A172 (cell line): ENCODE measurements around the gene ANGPTL2. TPM values are rescaled to one million over a fixed set of nuclear protein-coding genes. Genes with fewer than 3 reads are reported as not detected.

ENCODE experiments used
- DNase-seq: peaks from one replicate; pipeline ENCODE4 v3.0.0-alpha.2; 2015; ENCODE audit warnings: low spot score
- total RNA-seq: library from RNA; depleted of rRNA; stranded (reverse); fragments of >200 nt; shearing (Covaris generic); gene quantifications from 2 replicates; pipeline ENCODE4 v1.2.3, GENCODE V29; 2014

Gene ANGPTL2
- total RNA-seq, 1 experiment from 2014 or later, result 0.43 TPM

DNA sequence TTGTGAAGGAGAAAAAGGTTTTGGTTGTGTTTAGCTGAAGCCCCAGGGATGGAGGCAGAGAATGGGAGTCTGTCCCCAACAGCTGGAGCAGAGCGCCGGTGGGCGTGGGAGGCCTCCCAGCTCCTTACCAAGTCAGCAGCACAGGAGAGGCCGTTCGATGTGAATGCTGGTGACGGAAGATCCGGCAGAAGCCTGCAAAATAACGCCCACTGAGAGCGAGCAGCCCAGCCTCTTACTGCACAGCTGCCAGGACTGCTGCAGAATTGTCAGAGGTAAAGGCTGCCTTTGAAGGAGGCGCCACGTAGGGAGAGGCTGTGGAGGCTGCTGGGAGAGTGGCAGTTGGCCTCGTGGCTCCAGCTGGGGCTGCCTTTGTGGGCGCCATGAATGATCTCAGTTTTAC, 26.2 kb downstream of the ANGPTL2 start:
- DNase-seq, result no peak

DNA sequence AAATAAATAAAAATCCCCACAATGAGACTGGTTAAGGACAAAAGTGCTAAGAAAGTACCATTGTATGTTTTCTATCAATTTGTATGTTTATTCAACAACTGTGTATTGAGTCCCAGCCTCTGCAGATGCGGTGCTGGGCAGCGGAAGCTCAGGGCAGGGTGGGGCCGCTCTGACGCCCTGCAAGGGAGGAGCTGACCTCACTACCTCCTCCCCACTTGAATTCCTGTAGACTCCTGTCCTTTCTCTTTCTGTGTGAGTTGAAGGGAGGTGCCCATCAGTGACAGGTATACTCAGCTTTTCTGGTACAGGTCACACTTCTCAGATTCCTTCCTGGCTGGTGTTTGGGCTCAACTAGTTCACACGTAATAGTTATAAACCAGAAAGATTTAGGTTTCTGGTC, 27.0 kb downstream of the ANGPTL2 start:
- DNase-seq, result no peak

DNA sequence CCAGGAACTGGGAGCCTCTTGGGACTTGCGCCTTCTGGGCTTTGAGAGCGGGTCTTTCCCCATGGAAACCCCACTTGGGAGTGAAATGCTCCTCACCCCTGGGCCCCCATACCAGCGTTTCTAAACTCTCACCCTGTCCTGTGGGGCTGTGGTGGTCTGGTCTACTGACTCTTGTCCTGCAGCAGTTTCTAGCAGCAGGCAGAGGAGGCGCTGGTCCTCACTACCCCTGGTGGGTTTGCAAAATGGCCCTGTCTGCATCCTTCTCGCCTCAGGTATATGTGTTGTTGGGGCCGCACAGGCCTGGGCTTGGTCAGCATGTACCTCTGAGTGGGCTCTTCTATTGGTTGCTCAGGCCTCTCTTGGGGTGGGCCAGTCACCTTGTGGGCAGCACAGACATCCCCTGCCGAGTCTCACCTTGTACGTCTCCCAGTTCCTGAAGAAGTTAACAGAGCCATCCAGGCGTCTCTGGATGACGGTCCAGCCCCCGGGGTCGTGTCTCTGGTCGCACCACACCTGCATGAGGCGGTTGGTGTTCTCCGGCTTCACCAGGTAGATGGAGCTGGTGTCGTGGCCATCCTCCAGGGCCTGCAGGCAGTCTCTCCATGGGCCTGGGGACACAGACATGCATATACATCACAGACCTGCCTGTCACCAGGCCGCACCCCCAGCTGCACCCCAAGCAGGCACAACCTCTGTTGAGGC, 29.0 kb downstream of the ANGPTL2 start:
- no peak for DNase-seq

DNA sequence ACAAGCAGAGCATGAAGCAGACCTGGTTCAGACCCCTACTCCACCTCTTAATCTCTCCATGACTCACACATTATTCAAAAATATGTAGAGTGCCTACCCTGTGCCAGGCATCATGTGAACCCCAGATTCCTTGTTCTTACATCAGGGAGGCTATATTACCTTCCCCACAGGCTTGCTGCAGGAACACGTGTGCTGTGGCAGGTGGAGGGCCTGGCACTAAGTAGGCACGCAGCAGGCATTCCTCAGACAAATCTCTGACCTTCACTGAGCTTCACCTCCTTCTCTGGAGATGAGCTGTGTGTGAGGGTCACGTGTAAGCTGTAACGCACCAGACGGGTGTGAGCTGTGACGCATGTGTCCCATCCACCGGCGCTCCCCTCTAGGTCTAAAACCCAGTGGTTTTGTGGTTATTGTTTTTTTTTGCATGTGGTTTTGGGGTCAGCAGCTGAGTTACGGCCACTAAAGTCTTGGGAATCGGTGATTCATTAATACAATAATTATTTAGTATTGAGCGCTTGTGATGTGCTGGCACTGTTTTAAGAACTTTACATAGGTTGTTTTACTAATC, 30.3 kb downstream of the ANGPTL2 start:
- no peak for DNase-seq

DNA sequence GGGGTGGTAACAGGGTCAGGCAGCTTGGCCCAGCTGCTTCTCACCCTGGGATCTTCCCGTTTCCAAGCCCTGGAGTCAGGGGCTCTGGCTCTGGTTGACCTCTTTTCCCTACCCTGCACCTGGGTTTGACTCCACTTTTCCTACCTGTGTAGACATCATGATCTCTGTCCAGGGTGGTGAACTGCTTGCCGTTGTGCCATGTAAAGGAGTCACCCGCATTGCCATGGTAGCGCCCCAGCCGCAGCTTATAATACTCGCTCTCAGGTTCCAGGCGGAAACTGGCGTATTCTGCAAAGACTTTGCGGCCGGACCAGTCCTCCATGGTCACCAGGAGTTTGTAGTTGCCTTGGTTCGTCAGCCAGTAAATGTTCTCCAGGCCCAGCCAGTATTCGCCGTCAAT, 30.9 kb downstream of the ANGPTL2 start:
- DNase-seq, result no peak

DNA sequence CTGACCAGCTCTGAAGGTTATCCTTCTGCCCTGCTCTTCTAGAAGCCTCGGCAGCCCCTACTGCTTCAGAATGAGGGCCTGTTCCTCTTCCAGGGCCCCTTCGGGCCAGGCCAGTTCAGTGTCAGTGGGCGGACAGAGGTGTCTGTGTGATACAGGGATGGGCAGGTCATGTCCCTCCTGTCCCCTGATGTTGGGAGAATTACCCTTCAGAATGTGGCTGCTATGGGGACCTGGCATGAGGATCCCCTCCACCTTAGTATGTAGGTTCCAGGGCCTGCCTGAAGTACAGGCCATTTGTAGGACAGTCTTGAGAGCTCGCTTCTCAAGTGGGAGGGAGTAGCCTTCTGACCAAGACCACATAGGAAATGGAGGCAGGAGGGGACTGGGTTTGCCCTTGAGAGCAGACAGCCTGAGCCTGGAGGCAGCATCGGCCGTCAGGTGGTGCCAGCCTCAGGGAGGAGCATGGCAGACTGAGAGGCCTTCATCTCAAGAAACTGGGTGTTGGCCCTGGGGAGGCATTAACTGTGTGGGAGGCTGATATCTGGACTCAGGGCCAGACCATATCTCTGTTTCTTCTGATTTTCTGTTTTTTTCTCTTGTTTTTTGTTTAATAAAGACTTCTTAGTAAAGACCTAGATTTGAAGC, 32.0 kb downstream of the ANGPTL2 start:
- DNase-seq, result no peak

DNA sequence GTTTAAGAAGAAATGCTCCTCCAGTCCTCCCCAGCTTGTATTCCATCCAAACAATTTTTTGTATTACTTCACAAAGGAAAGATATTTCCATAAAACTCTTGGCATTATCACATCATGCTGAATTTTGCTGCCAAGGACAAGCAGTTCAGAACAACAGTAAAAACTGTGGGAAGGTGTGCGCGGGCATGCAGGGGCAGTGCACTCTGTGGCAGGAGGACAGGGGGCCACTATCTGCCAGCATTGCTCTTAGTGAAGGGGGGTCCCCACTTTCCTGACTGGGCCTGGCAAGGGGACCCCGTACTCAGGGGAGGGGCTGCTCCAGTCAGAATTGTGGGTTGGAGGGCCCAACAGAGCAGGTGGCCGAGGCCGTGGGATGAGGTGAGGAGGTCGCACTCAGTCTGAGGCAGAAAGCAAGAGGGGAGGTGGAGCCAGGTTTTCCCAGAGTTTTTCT, 32.8 kb downstream of the ANGPTL2 start:
- DNase-seq, result no peak

DNA sequence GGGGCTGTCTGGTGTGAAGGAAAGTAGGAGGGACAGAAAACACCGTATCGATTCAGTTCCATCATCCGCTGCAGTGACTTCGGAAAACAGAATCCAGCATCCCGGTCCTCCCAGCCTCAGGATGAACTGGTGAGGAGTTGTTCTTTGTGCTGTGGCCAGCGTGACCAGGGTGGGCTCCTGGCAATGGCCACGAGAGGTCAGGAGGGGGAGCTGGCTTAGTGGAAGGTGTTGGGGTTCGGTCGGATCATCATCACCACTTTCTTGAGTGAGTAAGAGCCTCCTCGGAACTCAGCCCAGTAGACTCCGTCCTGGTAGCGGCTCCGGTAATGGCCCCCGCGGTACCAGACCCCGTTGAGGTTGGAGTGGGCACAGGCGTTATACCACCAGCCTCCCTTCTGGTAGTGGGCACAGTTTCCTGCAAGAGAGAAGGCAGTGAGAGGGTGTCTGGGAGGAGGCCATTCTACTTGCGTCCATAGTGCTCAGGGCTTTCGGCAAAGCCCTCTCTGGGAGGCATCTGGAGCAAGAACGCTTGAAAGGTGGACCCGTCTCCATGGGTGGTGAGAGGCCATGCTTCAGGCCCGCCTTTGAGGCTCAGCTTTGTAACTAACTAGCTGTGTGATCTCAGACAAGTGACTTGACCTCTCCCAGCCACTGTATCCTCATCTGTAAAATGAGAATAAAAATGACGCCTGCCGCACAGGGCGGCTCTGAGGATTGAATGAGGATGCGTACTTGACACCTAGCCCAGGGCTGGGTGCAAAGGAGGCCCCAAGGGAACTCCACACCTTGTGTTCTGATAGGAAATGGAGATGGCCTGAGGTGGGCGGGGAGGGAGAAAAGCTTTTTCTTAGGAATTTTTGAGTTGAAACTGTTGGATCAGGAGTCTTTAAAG, 33.5 kb downstream of the ANGPTL2 start:
- no peak for DNase-seq

DNA sequence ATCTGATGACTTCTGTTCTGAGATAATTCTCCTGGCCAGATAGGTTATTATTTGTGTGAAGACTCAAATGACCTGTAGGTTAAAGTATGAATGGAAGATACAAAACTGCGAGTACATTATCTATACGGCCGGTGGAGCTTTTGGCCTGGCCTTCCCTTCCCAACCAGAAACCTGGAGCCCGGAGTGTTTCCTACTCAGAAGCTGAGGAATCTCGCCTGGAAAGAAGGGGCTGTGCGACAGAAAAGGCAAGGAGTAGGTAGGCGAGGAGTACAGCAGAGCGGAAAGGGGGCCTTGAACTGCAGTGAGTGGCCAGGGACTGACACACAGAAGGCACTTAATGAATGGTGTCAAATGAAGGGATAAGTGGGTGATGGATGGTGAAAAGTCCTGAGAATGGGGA, 34.6 kb downstream of the ANGPTL2 start:
- DNase-seq, result no peak

DNA sequence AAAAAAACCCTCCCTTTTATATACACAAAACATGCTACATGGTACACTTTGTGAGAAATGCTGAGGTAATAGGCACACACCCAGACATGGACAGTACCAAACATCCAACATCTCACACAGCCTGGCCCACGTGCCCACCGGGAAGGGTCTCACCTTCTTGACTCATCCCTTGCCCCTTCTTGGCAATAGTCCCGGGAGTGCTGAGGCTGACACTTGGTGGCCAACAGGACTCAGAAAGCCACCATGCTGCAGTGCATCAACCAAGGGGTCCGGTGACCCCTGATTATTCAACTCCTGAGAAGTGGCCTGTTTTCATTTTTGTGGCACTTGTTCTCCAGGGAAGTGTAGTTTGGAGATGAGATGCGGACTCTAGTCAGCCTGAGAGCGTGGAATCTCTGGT, 35.0 kb downstream of the ANGPTL2 start:
- no peak for DNase-seq

DNA sequence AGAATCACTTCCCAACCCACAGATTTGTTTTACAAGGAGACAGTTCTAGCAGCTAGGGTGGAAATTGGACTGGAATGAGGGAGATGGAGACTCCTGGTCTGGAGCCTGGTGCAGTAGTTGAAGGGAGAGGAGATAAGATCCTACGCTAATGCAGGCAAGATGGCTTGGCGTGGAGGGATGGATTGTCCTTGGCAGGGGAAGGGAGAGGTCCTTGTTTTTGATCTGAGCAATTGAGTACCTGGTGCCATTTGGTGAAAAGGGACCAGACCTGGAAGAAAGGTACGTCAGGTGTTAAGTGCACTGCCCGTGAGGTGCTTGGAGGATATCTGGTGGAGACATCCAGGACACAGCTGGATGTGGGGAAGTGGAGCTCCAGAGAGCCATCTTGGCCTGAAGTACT, 35.7 kb downstream of the ANGPTL2 start:
- DNase-seq, result no peak

DNA sequence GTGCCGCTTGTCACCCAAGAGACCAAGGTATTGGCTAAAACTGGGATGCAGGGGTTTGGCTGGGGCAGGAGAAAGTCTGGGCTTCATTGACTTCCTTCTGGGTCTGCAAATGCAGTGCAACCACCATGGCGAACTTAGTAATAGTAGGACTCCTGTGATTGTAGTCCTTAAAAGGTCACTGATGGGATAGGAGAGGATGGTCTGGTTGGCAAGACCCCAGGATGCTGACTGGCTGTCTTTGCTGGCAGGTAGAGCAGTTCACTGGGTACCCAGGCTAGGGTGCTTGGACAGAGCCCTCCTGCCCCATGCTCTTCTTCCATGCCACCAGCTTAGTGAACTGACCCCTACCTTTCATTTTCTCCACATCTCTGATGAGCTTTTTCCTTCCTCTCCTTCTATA, 37.2 kb downstream of the ANGPTL2 start:
- no peak for DNase-seq

DNA sequence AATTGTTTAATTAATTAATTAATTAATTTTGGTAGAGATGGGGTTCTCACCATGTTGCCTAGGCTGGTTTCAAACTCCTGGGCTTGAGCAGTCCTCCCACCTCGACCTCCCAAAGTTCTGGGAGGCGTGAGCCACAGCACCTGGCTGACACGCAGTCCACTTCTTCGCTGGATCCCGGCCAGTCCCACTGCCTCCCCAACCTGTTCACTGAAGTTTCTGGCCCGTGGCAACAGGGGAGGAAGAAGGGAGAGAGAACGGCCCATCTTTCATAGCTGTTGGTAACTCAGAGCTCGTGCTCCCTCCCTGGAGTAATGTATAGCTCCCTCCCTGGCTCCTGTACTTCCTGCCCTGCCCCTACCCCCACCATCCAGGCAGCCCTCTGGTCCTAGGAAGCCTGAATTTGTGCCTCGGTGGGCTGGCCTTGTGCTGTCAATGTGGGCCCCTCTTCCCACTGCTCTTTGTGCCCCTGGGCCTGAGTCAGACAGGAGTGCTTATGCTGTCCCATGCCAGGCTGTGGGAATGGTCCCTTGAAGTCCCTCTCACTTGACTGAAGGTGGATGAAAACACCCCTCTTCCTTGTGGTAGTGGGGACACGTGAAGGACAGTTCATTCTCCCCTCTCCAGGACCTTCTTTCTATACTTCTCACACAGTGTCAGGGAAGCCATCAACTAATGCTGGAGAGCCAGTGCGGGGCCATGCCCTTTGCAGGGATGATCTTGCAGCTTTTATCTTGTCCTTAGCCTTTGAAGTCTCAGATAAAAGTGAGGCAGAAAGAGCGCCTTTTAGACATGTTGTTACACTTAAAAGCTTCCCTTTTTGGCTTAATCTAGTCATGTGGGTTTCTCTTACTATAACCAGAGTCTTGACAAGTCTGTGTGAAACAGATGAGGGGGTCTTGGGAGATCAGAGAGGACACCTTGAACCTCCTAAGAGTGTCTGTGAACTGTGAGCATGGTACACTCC, 38.1 kb downstream of the ANGPTL2 start:
- no peak for DNase-seq

DNA sequence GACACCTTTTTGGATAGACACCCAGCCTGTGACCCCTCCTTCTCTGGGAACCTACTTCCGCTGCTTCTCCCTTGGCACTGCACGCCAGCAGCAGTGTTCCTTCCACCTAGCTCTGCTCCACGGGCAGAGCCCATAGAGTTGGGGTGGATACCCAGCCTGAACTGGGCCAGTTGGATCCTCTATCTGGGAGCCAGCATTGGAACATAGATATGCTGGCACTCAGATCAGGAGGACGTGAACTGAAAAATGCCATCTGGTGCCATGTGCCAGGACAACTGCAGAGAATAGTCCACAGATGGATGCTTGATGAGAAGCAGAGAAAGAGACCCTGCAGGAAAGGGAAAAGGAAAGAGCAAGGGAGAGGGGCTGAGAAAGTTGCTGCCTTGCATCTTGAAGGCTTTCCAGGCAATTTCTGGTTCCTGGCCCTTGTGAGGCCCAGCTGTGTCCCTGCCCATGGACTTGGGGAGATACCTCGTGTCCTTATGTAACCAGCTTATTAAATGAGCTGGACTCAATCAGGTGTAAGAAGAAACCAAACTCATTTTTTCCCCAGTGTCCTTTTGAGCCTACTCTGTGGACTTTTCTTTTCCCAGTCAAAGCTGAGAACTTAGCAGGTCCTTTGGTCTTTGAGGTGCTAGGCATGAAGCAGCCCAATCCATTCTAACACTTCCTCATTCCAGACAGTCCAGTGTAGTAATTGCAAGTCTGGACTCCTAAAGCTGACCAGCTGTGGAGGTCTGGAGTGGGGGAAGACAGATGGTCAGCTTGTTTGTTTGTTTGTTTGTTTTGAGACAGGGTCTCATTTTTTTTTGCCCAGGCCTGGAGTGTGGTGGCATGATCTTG, 39.1 kb downstream of the ANGPTL2 start:
- DNase-seq, result no peak

DNA sequence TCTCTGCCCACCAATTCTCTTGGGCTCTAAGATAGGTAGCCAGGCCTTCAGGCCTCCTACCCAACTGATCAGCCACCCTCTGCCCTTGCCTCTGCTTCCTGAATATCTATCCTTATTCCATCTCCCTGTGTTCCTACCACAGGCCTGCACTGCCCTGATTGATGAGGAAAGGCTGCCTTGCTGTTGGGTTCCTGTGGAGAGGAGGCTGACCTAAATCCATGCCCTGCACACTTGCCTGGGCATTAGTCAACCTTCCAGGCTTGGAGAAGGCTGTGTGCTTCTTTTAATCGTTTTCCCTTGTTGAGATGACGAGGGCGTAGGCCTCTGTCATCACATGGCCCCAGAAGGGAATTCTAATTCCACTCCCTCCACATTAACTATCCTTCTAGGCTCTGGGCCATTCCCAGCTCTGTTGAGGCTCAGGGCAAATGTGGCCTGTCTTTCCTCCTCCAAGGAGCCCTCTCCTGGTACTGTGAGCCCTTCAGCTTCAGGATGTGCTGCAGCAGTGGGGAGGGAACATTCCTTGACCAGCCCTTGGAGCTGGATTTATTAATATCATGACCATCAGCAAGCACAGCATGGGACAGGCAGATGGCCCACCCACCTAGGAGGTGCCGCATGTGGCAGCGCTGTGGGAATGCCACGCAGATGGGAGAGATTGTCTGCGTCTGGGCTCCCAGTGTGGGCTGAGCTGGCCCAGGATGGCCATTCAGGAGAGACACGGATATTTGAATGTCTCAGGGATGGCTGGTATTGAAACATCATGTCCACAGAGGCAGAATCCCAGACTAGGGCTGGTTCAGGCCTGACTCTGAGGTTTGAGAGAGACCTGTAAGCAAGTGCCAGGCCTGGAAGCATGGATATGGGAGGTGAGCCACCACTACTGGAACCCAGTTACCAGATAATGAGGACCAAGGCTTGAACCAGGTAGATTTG, 40.9 kb downstream of the ANGPTL2 start:
- no peak for DNase-seq

DNA sequence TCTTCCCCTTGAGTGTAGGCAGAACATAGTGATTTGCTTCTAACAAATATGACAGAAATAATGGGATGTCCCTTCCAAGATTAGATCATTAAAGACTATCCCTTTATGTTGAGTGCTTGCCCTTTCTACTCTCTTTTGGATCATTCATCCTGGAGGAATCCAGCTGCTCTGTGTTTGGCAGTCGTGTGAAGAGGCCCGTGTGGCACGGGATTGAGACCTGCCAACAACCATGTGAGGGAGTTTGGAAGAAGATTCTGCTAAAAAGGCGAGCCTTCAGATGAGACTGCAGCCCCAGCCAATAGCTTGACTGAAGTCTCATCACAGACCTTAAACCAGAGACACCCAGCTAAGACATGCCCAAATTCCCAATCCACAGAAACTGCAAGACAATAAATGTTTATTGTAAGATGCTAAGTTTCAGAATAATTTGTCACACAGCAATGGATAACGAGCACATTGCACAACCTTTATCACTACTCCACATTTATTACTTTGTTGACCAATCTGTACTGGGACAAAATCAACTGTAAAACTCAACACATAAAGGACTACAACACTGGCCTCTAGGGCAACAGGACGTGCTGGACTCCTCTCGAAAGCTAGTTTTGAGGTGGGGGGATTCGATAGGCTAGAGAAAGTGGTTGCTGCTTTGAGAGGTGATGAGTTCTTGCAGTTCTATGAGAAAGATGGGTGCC, 42.8 kb downstream of the ANGPTL2 start:
- no peak for DNase-seq

DNA sequence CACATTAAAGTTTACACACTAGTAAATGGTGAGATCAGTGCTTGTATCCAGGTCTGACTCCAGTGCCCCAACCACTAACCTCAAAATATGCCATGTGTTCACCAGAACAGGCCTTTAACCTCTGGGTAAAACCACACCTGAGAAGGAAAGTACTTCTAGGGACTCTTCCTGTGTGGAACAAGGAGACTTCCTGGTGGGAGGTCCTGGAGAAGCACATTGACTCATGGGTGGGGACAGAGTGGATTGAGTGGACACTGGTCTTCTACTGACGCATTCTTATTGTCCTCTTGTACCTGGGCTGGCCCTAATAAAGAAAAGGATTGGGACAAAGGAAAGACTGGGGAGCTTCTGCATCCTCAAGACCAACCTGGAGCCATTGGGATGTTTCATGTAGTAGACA, 43.4 kb downstream of the ANGPTL2 start:
- DNase-seq, result no peak

DNA sequence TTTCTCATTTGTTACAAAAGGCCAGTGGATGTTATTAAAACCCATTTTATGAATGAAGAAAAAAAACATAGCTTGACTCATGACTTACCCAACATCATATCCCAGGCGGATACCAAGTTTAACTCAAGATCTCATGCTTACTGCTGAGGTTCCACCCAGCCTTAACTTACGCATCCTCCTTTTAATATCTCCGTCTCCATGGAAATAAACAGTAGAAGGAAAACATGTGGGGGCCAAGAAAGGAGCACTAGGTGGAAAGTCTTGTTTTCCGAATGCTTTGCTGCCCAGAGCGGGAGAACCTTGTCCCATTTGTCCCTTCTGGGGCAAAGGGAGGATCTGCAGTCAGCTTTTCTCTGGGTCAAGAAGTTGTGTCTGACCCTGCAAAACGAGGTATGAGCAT, 44.1 kb downstream of the ANGPTL2 start:
- no peak for DNase-seq

DNA sequence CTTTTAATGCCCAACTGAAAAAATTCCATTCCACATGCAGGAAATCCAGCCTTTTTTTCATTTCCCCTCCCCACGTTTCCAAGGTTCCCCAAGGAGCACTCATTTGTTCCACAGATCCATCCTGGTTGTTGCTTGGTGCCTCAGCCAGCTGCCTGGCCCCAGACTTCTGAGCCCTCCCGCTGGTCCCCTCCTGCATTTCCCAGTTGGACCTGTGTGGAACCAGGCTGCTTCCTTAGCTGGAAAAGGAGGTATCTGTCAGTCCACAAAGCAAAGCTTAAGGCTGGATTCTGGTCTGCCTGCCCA, 44.8 kb downstream of the ANGPTL2 start:
- DNase-seq, result no peak
